T-helper 2 cell treated with Interferon-gamma antibody and Interleukin-4, amounts not matched to agents 5 μg/mL and 100 μg/mL, for 36 hours (primary cell): ENCODE data around the gene RHBG.
A peak's percentile ranks its signal among the peaks of the same experiment; 100 is the strongest.

Experiments
- DNase-seq: peaks from one replicate; pipeline ENCODE4 v3.0.0; 2021; ENCODE audit warnings: low spot score
- H3K27ac Mint-ChIP-seq: one replicate; pipeline ENCODE4 v1.8.0; 2021; ENCODE audit warnings: mild to moderate bottlenecking, mixed read lengths
- H3K27me3 Mint-ChIP-seq: one replicate; pipeline ENCODE4 v1.8.0; 2021; ENCODE audit warnings: low read depth, mixed read lengths
- H3K36me3 Mint-ChIP-seq: one replicate; pipeline ENCODE4 v1.8.0; 2021; ENCODE audit warnings: low read depth, mixed read lengths
- H3K4me1 Mint-ChIP-seq: one replicate; pipeline ENCODE4 v1.8.0; 2021; ENCODE audit warnings: low read depth, mixed read lengths
- H3K4me3 Mint-ChIP-seq: one replicate; pipeline ENCODE4 v1.8.0; 2022; ENCODE audit warnings: mild to moderate bottlenecking, moderate library complexity, mixed read lengths
- H3K9me3 Mint-ChIP-seq: one replicate; pipeline ENCODE4 v1.8.0; 2021; ENCODE audit warnings: mixed read lengths

RHBG gene

DNA sequence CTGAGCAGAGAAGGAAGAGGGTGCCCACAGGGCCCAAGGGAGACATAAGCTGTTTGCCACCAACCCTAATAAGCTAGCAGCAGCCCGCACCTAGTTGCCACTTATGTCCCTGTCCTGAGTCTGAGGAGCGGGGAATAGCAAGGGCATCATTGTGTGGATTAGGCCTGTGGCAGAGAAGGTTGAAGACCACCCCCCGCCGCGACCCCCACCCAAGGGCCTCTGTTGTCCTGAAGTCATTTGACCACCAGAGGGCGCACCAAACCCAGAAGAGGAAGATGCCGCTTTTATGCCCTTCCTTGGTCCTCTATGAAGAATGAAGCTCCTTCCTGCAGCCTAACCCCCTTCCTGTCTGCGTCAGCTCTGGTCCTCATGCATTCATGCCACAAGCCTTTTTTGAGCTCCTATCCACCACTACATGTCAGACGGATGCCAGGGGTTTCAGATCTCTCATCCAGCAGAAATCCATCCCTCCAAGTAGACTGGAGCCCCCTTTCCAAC is 16.6 kb downstream of the RHBG start:
- Mint-ChIP-seq H3K9me3 (no peaks in the 10 kb centered on the region), H3K27ac (no peak overlapping the region), H3K36me3 (no peaks in the 10 kb centered on the region), H3K4me3 (no peak overlapping the region), H3K4me1 (peaks cover 4% of the 10 kb centered on the region), H3K27me3 (peaks cover 43% of the 10 kb centered on the region)
- peak; percentile 57 for DNase-seq

- no peak overlapping the region for H3K27ac Mint-ChIP-seq
- no peak overlapping the region for H3K4me3 Mint-ChIP-seq
- no peak for DNase-seq
- H3K9me3 Mint-ChIP-seq, result no peaks in the 10 kb centered on the region
- H3K27me3 Mint-ChIP-seq, result peaks cover 46% of the 10 kb centered on the region
- no peaks in the 10 kb centered on the region for H3K36me3 Mint-ChIP-seq
- H3K4me1 Mint-ChIP-seq, result peaks cover 4% of the 10 kb centered on the region
Measured at GRCh38 chr1:156386134-156386901, 17.3 kb downstream of the RHBG start.

DNA sequence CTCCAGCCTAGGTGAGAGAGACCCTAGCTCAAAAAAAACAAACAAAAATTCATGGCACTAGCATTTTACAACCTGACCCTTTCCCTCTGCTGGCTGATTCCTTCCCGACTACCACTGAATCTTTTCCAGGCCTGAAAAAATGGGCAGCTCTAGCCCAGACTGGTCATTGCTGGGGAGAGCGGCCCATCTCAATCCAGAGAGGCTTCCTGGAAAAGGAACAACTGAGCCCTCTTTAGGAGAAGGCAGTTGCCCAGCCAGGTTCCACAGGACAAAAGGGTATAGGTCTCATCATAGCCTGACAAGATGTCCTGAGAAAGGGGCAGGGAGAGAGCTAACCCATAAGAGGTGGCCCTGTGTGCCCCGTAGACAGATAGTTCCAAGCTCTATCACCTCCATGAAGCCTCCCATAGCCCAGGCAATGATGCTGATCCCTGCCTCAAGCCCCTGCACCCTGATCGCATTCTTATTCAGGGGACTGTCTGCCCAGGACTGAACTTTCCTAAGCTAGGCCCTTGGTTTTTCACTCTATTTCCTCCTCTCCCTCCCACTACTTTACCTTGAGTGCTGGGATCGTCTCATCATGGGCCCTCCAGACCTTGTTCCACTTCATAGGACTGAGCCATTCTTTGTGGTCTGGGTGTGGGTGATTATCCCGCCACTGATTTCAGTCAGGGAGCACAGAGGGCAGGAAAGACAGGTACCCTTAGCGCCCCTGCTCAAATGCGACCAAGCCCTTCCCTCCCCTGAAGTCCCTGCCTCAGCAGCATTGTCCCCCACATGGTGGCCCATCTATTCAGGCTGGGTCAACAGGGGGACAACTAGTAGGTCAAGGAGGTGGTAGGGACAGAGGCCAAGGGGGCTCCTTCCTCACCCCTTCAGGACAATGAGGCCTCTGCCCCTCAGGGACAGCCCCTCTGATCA is 18.2 kb downstream of the RHBG start:
- no peak overlapping the region for H3K27ac Mint-ChIP-seq
- H3K9me3 Mint-ChIP-seq, result no peaks in the 10 kb centered on the region
- H3K27me3 Mint-ChIP-seq, result peaks cover 48% of the 10 kb centered on the region
- no peak overlapping the region for H3K4me3 Mint-ChIP-seq
- DNase-seq, result no peak
- H3K36me3 Mint-ChIP-seq, result no peaks in the 10 kb centered on the region
- peaks cover 4% of the 10 kb centered on the region for H3K4me1 Mint-ChIP-seq

DNA sequence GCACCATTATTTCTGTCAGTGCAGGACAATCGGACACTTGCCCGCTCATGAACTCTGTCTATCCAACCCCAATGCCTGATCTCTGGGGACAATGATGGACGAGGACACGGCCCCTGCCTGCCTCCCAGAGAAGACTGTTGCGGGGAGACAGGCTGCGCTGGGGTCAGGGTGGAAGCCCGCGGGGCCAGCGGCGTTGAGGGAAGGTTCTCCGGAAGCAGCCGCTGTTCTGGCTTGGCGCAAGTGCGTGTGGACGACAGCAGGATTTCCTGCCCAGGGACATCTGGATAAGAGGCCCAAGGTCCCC is 18.8 kb downstream of the RHBG start:
- H3K36me3 Mint-ChIP-seq, result no peaks in the 10 kb centered on the region
- DNase-seq, result no peak
- H3K27me3 Mint-ChIP-seq, result peaks cover 48% of the 10 kb centered on the region
- H3K4me3 Mint-ChIP-seq, result no peak overlapping the region
- H3K27ac Mint-ChIP-seq, result no peak overlapping the region
- H3K9me3 Mint-ChIP-seq, result no peaks in the 10 kb centered on the region
- peaks cover 4% of the 10 kb centered on the region for H3K4me1 Mint-ChIP-seq

DNA sequence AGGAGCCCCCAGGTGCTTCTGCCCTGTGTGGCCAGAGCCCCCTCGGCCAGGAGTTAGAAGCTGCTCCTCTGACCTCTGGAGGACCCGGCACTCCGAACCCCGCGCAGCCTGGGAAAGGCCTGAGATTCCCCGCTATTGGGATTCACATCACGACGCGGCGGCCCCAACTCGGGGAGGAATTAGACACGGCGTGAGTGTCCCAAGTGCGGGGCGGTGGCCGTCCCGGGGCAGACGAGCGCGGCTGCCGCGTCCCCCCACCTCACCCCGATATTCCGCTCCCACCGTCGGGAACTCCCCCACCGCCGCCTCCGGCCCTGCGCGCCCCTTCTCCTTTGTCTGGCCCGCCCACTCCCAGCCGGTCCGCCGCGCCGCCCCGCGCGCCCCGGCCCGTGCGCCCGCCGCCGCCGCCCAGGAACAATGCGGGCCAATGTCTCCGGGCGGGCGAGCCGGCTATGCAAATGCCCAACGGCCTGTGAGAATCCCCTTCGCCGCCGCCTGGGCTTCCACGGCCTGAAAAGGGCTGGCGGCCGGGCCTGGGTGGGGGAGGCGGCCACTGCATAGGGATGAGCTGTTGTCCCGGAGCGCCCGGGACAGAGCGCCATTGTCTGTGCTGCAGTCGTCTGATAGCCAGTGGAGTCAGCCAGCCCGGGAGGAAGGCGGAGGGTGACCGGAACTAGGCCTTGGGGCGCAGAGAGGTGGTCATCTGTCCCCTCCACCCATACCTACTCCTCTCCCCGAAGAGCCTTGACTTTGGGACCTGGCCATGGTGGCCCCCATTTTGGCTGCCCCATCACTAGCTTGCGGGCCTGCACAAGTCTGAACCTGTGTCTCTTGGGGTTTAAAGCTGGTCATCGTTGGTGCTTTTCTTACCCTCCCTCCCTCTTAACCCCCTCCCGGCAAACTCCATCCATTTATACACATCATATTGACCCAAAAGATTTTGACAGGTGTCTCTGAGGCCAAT is 19.4 kb downstream of the RHBG start:
- no peak overlapping the region for H3K27ac Mint-ChIP-seq
- H3K27me3 Mint-ChIP-seq, result peaks cover 48% of the 10 kb centered on the region
- peaks cover 4% of the 10 kb centered on the region for H3K4me1 Mint-ChIP-seq
- DNase-seq, result no peak
- no peaks in the 10 kb centered on the region for H3K36me3 Mint-ChIP-seq
- H3K9me3 Mint-ChIP-seq, result no peaks in the 10 kb centered on the region
- no peak overlapping the region for H3K4me3 Mint-ChIP-seq

DNA sequence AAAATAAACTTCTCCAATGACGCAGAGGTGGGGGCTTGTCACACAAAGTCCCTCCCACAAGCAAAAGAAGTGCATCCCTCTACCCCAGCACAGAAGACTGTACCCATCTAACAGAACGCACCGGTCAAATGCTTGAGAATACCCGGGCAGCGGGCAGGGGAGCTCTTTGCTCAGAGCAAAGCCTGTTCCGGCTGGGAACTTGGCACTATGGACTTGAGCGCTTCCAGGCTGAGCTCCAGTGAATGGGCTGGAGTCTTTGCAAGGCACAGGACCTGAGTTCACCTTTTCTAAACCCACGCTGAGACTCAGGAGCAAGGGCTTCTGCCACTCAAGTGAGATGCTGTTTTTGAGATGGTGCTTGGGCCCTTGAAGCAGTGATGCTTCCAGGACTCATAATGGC is 20.3 kb downstream of the RHBG start:
- Mint-ChIP-seq H3K27ac (no peak overlapping the region), H3K27me3 (peaks cover 48% of the 10 kb centered on the region), H3K9me3 (no peaks in the 10 kb centered on the region), H3K4me1 (peaks cover 4% of the 10 kb centered on the region), H3K4me3 (no peak overlapping the region), H3K36me3 (no peaks in the 10 kb centered on the region)
- DNase-seq, result no peak

GRCh38 chr1:156390469-156391365 is 21.7 kb downstream of the RHBG start:
- Mint-ChIP-seq H3K27me3 (peaks cover 52% of the 10 kb centered on the region), H3K27ac (no peak overlapping the region), H3K4me3 (no peak overlapping the region), H3K36me3 (no peaks in the 10 kb centered on the region), H3K9me3 (no peaks in the 10 kb centered on the region), H3K4me1 (peaks cover 3% of the 10 kb centered on the region)
- DNase-seq, result no peak

GRCh38 chr1:156391366-156391677 is 22.3 kb downstream of the RHBG start:
- Mint-ChIP-seq H3K27ac (no peak overlapping the region), H3K27me3 (peaks cover 47% of the 10 kb centered on the region), H3K4me1 (no peaks in the 10 kb centered on the region), H3K9me3 (no peaks in the 10 kb centered on the region), H3K4me3 (no peak overlapping the region), H3K36me3 (no peaks in the 10 kb centered on the region)
- DNase-seq, result no peak

DNA sequence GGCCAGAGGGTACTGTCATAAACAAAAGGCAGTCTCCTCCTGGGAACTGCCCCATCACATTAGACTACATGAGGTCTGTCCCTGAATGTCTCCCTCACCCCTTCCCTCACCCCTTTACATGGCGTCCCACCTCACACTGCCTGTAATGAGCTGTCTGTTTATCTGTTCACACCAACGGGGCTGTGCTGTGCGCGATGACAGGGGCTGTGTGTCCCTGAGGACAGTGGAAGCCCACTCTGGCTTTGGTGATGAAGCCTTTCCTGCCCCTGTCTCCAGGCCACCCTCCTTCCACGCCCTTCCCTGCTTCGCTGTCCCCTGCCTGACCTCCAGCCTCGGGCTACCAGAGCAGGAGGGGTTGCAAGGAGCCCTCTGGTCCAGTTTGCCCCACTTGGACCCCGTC is 22.7 kb downstream of the RHBG start:
- H3K4me3 Mint-ChIP-seq, result no peak overlapping the region
- peaks cover 43% of the 10 kb centered on the region for H3K27me3 Mint-ChIP-seq
- H3K4me1 Mint-ChIP-seq, result no peaks in the 10 kb centered on the region
- DNase-seq, result no peak
- H3K9me3 Mint-ChIP-seq, result no peaks in the 10 kb centered on the region
- no peaks in the 10 kb centered on the region for H3K36me3 Mint-ChIP-seq
- no peak overlapping the region for H3K27ac Mint-ChIP-seq

DNA sequence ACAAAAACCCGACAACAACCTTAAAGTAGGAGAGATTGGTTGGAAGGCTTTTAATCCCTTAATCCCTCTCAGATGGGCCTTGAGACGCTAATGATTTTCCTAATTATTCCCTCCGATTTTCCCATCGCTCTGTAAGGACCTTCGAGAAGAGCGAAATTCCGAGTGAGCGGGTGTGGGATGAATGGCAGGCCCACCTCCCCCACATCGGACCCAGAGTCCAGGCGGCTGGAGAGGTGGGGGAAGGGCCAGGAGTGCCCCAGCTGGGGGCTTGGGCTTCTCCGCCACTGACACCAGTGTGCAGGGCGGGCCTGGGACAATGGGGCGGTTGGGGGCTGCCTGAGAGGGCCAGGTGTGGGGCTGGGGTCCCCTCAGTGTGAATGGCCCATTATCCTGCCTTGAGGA is 23.4 kb downstream of the RHBG start:
- H3K4me3 Mint-ChIP-seq, result no peak overlapping the region
- H3K9me3 Mint-ChIP-seq, result no peaks in the 10 kb centered on the region
- no peak overlapping the region for H3K27ac Mint-ChIP-seq
- no peaks in the 10 kb centered on the region for H3K4me1 Mint-ChIP-seq
- H3K27me3 Mint-ChIP-seq, result peaks cover 36% of the 10 kb centered on the region
- H3K36me3 Mint-ChIP-seq, result no peaks in the 10 kb centered on the region
- DNase-seq, result no peak

- no peak for DNase-seq
- no peak overlapping the region for H3K27ac Mint-ChIP-seq
- H3K36me3 Mint-ChIP-seq, result no peaks in the 10 kb centered on the region
- peaks cover 31% of the 10 kb centered on the region for H3K27me3 Mint-ChIP-seq
- H3K4me3 Mint-ChIP-seq, result no peak overlapping the region
- H3K4me1 Mint-ChIP-seq, result no peaks in the 10 kb centered on the region
- no peaks in the 10 kb centered on the region for H3K9me3 Mint-ChIP-seq
Measured at GRCh38 chr1:156393095-156393494, 24.1 kb downstream of the RHBG start.

- no peaks in the 10 kb centered on the region for H3K4me1 Mint-ChIP-seq
- H3K27ac Mint-ChIP-seq, result no peak overlapping the region
- no peaks in the 10 kb centered on the region for H3K9me3 Mint-ChIP-seq
- no peaks in the 10 kb centered on the region for H3K36me3 Mint-ChIP-seq
- peaks cover 28% of the 10 kb centered on the region for H3K27me3 Mint-ChIP-seq
- no peak for DNase-seq
- no peak overlapping the region for H3K4me3 Mint-ChIP-seq
Measured at GRCh38 chr1:156394082-156394481, 25.1 kb downstream of the RHBG start.

DNA sequence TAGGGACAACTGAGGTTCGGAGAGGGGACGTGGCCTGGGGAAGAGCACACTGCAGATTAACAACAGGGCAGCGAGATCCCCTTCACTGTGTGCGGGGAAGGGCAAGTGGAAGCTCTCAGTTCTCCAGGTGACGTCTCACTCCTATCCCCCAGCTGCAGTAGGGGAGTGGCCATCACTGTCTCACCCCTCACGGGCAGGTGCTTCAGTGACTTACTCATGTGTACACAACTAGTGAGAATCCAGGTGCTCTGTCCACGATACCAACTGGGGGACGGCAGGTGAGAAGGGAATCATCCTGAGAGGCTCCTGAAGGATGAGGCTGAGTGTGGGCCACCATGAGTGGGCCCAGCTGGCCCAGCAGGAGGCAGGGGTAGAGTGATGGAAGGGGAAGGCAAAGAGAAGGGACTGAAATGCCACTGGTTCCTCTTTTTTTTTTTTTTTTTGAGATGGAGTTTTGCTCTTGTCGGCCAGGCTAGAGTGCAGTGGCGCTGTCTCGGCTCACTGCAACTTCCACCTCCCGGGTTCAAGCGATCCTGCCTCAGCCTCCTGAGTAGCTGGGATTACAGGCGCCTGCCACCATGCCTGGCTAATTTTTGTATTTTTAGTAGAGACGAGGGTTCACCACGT is 25.9 kb downstream of the RHBG start:
- H3K4me1 Mint-ChIP-seq, result no peaks in the 10 kb centered on the region
- no peaks in the 10 kb centered on the region for H3K9me3 Mint-ChIP-seq
- no peak for DNase-seq
- H3K4me3 Mint-ChIP-seq, result no peak overlapping the region
- peaks cover 23% of the 10 kb centered on the region for H3K27me3 Mint-ChIP-seq
- H3K36me3 Mint-ChIP-seq, result no peaks in the 10 kb centered on the region
- H3K27ac Mint-ChIP-seq, result no peak overlapping the region
